WTC11 (cell line): ENCODE measurements around the gene APOF. TPM values are rescaled to one million over a fixed set of nuclear protein-coding genes. Genes with fewer than 3 reads are reported as not detected.

Source experiments
- ATAC-seq: fragments of 200-7000 bp; cut with Tn5 transposase; 2 replicates; pipeline ENCODE4 v1.10.0; 2021; ENCODE audit warnings: mild to moderate bottlenecking, moderate library complexity
- CTCF ChIA-PET: fragments of 300-600 bp; sonication (Branson Sonifier 250); formaldehyde crosslinking; loops from one replicate; lab custom pipeline; 2021; ENCODE audit warnings: antibody characterized with exemption; lab: Charles Lee
- POLR2A ChIA-PET: fragments of 350-600 bp; sonication (Branson Sonifier 250); formaldehyde crosslinking; loops from one replicate; lab custom pipeline; 2021; ENCODE audit warnings: antibody characterized with exemption; lab: Charles Lee
- DNase-seq: peaks from one replicate; pipeline ENCODE4 v3.0.0; 2021; ENCODE audit warnings: low spot score
- H3K27ac Mint-ChIP-seq: 2 replicates; pipeline ENCODE4 v1.8.0; 2021; ENCODE audit warnings: mixed read lengths
- H3K27me3 Mint-ChIP-seq: 2 replicates; pipeline ENCODE4 v1.8.0; 2021; ENCODE audit warnings: low read depth, mild to moderate bottlenecking, moderate library complexity, mixed read lengths
- H3K36me3 Mint-ChIP-seq: 2 replicates; pipeline ENCODE4 v1.8.0; 2021; ENCODE audit warnings: mixed read lengths
- H3K4me1 Mint-ChIP-seq: 2 replicates; pipeline ENCODE4 v1.8.0; 2022; ENCODE audit warnings: mixed read lengths
- H3K4me3 Mint-ChIP-seq: 2 replicates; pipeline ENCODE4 v1.8.0; 2021; ENCODE audit warnings: mild to moderate bottlenecking, moderate library complexity, mixed read lengths
- H3K9me3 Mint-ChIP-seq: 2 replicates; pipeline ENCODE4 v1.8.0; 2021; ENCODE audit warnings: mixed read lengths
- ATF1 ChIP-seq: sonication (generic); formaldehyde crosslinking; IDR thresholded peaks from 2 replicates; pipeline ENCODE4 v1.8.1; 2023; ENCODE audit warnings: mild to moderate bottlenecking, moderate library complexity, missing genetic modification reagents
- FOXK1 ChIP-seq: sonication (generic); formaldehyde crosslinking; IDR thresholded peaks from 2 replicates; pipeline ENCODE4 v1.8.0; 2022; ENCODE audit warnings: mild to moderate bottlenecking, moderate library complexity, missing genetic modification reagents
- GABPB1 ChIP-seq: sonication (generic); formaldehyde crosslinking; IDR thresholded peaks from 2 replicates; pipeline ENCODE4 v1.8.1; 2023; ENCODE audit warnings: mild to moderate bottlenecking, missing genetic modification reagents
- IRF2 ChIP-seq: sonication (generic); formaldehyde crosslinking; IDR thresholded peaks from 2 replicates; pipeline ENCODE4 v1.8.0; 2022; ENCODE audit warnings: low read depth, missing genetic modification reagents, borderline replicate concordance
- NFATC4 ChIP-seq: fragments of 250-450 bp; sonication (Bioruptor Pico); IDR thresholded peaks from 2 replicates; pipeline ENCODE4 v1.9.0; 2021; ENCODE audit warnings: mild to moderate bottlenecking
- OVOL2 ChIP-seq: fragments of 250-450 bp; sonication (Bioruptor Pico); IDR thresholded peaks from 2 replicates; pipeline ENCODE4 v1.9.0; 2021; ENCODE audit warnings: mild to moderate bottlenecking, borderline replicate concordance
- PRRX2 ChIP-seq: fragments of 250-450 bp; sonication (Bioruptor Pico); IDR thresholded peaks from 2 replicates; pipeline ENCODE4 v1.8.0; 2021; ENCODE audit warnings: mild to moderate bottlenecking
- SP1 ChIP-seq: sonication (generic); formaldehyde crosslinking; conservative IDR thresholded peaks from 2 replicates; pipeline ENCODE4 v1.8.1; 2022; ENCODE audit warnings: missing genetic modification reagents
- TEAD1 ChIP-seq: sonication (generic); formaldehyde crosslinking; IDR thresholded peaks from 2 replicates; pipeline ENCODE4 v1.8.0; 2022; ENCODE audit warnings: mild to moderate bottlenecking, missing genetic modification reagents
- TEAD4 ChIP-seq: sonication (generic); formaldehyde crosslinking; IDR thresholded peaks from 2 replicates; pipeline ENCODE4 v1.8.0; 2022; ENCODE audit warnings: mild to moderate bottlenecking, missing genetic modification reagents
- ZNF121 ChIP-seq: sonication (generic); formaldehyde crosslinking; IDR thresholded peaks from 2 replicates; pipeline ENCODE4 v1.8.0; 2023; ENCODE audit warnings: missing genetic modification reagents
- ZNF263 ChIP-seq: sonication (generic); formaldehyde crosslinking; IDR thresholded peaks from 2 replicates; pipeline ENCODE4 v1.8.1; 2022; ENCODE audit warnings: low read depth, mild to moderate bottlenecking, moderate library complexity, missing genetic modification reagents
- total RNA-seq: library from RNA; stranded (reverse); gene quantifications from 3 replicates; pipeline ENCODE4 v1.2.3, GENCODE V29; 2021
- TF ChIP-seq, protein P1 (sequence below): fragments of 250-450 bp; sonication (Bioruptor Pico); IDR thresholded peaks from 2 replicates; pipeline ENCODE4 v1.9.0; 2021; ENCODE audit warnings: mild to moderate bottlenecking, borderline replicate concordance
- TF ChIP-seq, protein P2 (sequence below): sonication (generic); formaldehyde crosslinking; IDR thresholded peaks from 2 replicates; pipeline ENCODE4 v1.8.0; 2022; ENCODE audit warnings: missing genetic modification reagents
- TF ChIP-seq, protein P3 (sequence below): sonication (generic); formaldehyde crosslinking; IDR thresholded peaks from 2 replicates; pipeline ENCODE4 v1.8.1; 2023; ENCODE audit warnings: mild to moderate bottlenecking, missing genetic modification reagents, moderate library complexity
- TF ChIP-seq, protein P4 (sequence below): sonication (generic); formaldehyde crosslinking; IDR thresholded peaks from 2 replicates; pipeline ENCODE4 v1.8.1; 2023; ENCODE audit warnings: mild to moderate bottlenecking, missing genetic modification reagents, moderate library complexity
- TF ChIP-seq, protein P5 (sequence below): sonication (generic); formaldehyde crosslinking; IDR thresholded peaks from 2 replicates; pipeline ENCODE4 v1.8.0; 2023; ENCODE audit warnings: missing genetic modification reagents
- TF ChIP-seq, protein P6 (sequence below): sonication (generic); formaldehyde crosslinking; IDR thresholded peaks from 2 replicates; pipeline ENCODE4 v1.8.1; 2023; ENCODE audit warnings: mild to moderate bottlenecking, missing genetic modification reagents
- TF ChIP-seq, protein P7 (sequence below): fragments of 250-450 bp; sonication (Bioruptor Pico); IDR thresholded peaks from 2 replicates; pipeline ENCODE4 v1.8.0; 2021; ENCODE audit warnings: mild to moderate bottlenecking

The APOF gene
- total RNA-seq, 1 experiment from 2014 or later: not detected

DNA sequence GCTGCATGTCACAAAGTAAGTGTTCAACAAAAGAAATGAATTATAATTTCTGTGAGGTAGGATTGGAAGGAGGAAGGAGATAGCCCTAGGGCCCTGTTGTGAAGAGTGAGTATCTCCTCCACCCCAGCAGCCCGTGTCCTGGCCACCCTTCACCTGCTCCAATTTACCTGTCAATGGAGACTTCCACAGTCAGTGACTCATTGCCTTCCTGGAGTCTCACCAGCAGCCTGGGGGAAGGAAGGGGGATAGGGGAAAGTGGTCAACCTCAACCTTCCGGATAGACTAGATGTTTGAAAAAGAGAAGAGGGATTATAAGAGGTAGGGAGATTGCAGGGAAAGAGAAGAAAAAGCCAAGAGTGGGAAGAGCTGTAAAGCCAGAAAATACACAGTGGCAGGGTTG, 12.0 kb downstream of the APOF start:
- CTCF ChIA-PET: no interaction called here
- no peaks in the 10 kb centered on the region; the same call in 1 of the 2 replicates for H3K27me3 Mint-ChIP-seq
- H3K36me3 Mint-ChIP-seq: peaks cover 53% of the 10 kb centered on the region
- ATAC-seq (no peak), DNase-seq (no peak)
- H3K27ac Mint-ChIP-seq: no peak overlapping the region
- H3K9me3 Mint-ChIP-seq: no peaks in the 10 kb centered on the region
- no peak for TF ChIP-seq NFATC4 (CRISPR knock-in tag)
- TF ChIP-seq OVOL2 (CRISPR knock-in tag): no peak
- TF ChIP-seq TEAD1 (CRISPR knock-in tag): no peak
- TF ChIP-seq, protein P1, sequence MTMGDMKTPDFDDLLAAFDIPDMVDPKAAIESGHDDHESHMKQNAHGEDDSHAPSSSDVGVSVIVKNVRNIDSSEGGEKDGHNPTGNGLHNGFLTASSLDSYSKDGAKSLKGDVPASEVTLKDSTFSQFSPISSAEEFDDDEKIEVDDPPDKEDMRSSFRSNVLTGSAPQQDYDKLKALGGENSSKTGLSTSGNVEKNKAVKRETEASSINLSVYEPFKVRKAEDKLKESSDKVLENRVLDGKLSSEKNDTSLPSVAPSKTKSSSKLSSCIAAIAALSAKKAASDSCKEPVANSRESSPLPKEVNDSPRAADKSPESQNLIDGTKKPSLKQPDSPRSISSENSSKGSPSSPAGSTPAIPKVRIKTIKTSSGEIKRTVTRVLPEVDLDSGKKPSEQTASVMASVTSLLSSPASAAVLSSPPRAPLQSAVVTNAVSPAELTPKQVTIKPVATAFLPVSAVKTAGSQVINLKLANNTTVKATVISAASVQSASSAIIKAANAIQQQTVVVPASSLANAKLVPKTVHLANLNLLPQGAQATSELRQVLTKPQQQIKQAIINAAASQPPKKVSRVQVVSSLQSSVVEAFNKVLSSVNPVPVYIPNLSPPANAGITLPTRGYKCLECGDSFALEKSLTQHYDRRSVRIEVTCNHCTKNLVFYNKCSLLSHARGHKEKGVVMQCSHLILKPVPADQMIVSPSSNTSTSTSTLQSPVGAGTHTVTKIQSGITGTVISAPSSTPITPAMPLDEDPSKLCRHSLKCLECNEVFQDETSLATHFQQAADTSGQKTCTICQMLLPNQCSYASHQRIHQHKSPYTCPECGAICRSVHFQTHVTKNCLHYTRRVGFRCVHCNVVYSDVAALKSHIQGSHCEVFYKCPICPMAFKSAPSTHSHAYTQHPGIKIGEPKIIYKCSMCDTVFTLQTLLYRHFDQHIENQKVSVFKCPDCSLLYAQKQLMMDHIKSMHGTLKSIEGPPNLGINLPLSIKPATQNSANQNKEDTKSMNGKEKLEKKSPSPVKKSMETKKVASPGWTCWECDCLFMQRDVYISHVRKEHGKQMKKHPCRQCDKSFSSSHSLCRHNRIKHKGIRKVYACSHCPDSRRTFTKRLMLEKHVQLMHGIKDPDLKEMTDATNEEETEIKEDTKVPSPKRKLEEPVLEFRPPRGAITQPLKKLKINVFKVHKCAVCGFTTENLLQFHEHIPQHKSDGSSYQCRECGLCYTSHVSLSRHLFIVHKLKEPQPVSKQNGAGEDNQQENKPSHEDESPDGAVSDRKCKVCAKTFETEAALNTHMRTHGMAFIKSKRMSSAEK (CRISPR knock-in tag): no peak
- TF ChIP-seq, protein P2, sequence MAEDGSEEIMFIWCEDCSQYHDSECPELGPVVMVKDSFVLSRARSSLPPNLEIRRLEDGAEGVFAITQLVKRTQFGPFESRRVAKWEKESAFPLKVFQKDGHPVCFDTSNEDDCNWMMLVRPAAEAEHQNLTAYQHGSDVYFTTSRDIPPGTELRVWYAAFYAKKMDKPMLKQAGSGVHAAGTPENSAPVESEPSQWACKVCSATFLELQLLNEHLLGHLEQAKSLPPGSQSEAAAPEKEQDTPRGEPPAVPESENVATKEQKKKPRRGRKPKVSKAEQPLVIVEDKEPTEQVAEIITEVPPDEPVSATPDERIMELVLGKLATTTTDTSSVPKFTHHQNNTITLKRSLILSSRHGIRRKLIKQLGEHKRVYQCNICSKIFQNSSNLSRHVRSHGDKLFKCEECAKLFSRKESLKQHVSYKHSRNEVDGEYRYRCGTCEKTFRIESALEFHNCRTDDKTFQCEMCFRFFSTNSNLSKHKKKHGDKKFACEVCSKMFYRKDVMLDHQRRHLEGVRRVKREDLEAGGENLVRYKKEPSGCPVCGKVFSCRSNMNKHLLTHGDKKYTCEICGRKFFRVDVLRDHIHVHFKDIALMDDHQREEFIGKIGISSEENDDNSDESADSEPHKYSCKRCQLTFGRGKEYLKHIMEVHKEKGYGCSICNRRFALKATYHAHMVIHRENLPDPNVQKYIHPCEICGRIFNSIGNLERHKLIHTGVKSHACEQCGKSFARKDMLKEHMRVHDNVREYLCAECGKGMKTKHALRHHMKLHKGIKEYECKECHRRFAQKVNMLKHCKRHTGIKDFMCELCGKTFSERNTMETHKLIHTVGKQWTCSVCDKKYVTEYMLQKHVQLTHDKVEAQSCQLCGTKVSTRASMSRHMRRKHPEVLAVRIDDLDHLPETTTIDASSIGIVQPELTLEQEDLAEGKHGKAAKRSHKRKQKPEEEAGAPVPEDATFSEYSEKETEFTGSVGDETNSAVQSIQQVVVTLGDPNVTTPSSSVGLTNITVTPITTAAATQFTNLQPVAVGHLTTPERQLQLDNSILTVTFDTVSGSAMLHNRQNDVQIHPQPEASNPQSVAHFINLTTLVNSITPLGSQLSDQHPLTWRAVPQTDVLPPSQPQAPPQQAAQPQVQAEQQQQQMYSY (CRISPR knock-in tag): no peak
- TF ChIP-seq ZNF121 (CRISPR knock-in tag): no peak
- no peak for TF ChIP-seq ATF1 (CRISPR knock-in tag)
- no peak for TF ChIP-seq ZNF263 (CRISPR knock-in tag)
- H3K4me1 Mint-ChIP-seq: no peaks in the 10 kb centered on the region
- no peak overlapping the region for H3K4me3 Mint-ChIP-seq
- POLR2A ChIA-PET: no interaction called here

DNA sequence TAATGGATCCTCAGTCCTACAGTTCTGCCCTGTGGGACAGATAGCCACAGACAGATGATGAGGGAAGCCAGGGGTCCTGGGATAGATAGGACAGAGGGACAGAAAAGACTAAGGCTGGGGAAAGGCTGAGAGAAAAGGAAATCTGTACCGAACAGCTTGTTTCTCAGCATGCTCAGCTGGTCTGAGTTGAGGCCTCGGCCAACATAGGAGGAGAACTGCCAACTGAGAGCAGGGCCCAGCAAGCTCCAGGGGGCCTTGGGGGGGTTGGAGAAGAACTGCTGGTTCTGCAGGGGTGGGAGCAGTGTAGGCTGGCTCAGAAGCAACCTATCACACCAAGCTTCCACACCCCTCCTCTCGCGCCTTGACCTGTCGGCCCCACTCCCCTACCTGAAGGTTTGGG, 13.9 kb downstream of the APOF start:
- DNase-seq: no peak
- ChIA-PET CTCF (interaction anchor here (1.1 to 4.2 kb wide), 2 partner anchors 32 to 115 kb away, joined by 3 to 24 read pairs; partner anchors contain the start of gene CNPY2), POLR2A (interaction anchor here (1.0 kb wide), 1 partner anchor 11 kb away, joined by 7 read pairs; the partner anchor contains the start of gene STAT2)
- Mint-ChIP-seq H3K27me3 (no peaks in the 10 kb centered on the region; the same call in 1 of the 2 replicates), H3K4me3 (no peak overlapping the region), H3K9me3 (no peaks in the 10 kb centered on the region), H3K36me3 (peaks cover 42% of the 10 kb centered on the region), H3K27ac (no peak overlapping the region), H3K4me1 (no peaks in the 10 kb centered on the region)
- ATAC-seq: no peak
- TF ChIP-seq ATF1 (CRISPR knock-in tag) (no peak), SP1 (no peak), PRRX2 (no peak), TEAD4 (CRISPR knock-in tag) (no peak), GABPB1 (CRISPR knock-in tag) (no peak), ZNF263 (CRISPR knock-in tag) (no peak), TEAD1 (CRISPR knock-in tag) (no peak), FOXK1 (CRISPR knock-in tag) (no peak), IRF2 (CRISPR knock-in tag) (no peak)
- TF ChIP-seq, protein P3, sequence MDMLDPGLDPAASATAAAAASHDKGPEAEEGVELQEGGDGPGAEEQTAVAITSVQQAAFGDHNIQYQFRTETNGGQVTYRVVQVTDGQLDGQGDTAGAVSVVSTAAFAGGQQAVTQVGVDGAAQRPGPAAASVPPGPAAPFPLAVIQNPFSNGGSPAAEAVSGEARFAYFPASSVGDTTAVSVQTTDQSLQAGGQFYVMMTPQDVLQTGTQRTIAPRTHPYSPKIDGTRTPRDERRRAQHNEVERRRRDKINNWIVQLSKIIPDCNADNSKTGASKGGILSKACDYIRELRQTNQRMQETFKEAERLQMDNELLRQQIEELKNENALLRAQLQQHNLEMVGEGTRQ (CRISPR knock-in tag): no peak
- TF ChIP-seq, protein P4, sequence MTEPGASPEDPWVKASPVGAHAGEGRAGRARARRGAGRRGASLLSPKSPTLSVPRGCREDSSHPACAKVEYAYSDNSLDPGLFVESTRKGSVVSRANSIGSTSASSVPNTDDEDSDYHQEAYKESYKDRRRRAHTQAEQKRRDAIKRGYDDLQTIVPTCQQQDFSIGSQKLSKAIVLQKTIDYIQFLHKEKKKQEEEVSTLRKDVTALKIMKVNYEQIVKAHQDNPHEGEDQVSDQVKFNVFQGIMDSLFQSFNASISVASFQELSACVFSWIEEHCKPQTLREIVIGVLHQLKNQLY (CRISPR knock-in tag): no peak
- TF ChIP-seq, protein P5, sequence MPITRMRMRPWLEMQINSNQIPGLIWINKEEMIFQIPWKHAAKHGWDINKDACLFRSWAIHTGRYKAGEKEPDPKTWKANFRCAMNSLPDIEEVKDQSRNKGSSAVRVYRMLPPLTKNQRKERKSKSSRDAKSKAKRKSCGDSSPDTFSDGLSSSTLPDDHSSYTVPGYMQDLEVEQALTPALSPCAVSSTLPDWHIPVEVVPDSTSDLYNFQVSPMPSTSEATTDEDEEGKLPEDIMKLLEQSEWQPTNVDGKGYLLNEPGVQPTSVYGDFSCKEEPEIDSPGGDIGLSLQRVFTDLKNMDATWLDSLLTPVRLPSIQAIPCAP (CRISPR knock-in tag): no peak
- TF ChIP-seq, protein P6, sequence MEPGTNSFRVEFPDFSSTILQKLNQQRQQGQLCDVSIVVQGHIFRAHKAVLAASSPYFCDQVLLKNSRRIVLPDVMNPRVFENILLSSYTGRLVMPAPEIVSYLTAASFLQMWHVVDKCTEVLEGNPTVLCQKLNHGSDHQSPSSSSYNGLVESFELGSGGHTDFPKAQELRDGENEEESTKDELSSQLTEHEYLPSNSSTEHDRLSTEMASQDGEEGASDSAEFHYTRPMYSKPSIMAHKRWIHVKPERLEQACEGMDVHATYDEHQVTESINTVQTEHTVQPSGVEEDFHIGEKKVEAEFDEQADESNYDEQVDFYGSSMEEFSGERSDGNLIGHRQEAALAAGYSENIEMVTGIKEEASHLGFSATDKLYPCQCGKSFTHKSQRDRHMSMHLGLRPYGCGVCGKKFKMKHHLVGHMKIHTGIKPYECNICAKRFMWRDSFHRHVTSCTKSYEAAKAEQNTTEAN (CRISPR knock-in tag): no peak
- TF ChIP-seq, protein P7, sequence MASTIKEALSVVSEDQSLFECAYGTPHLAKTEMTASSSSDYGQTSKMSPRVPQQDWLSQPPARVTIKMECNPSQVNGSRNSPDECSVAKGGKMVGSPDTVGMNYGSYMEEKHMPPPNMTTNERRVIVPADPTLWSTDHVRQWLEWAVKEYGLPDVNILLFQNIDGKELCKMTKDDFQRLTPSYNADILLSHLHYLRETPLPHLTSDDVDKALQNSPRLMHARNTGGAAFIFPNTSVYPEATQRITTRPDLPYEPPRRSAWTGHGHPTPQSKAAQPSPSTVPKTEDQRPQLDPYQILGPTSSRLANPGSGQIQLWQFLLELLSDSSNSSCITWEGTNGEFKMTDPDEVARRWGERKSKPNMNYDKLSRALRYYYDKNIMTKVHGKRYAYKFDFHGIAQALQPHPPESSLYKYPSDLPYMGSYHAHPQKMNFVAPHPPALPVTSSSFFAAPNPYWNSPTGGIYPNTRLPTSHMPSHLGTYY: no peak
